ENCODE data around the gene RAB25. TPM values are rescaled to one million over a fixed set of nuclear protein-coding genes. Genes with fewer than 3 reads are reported as not detected.
"Not testable (repeated sequence)": the region's sequence is repeated elsewhere in the genome, so short reads cannot be mapped to it uniquely, and the experiment has no call there.

RAB25 gene
- total RNA-seq, 5 donors from 2014 or later (not counting 1 experiment from before 2014, with no cell fraction given): 0.26 to 2.3 (median 1.9) TPM

- Mint-ChIP-seq H3K4me1 (peaks cover 23 to 41% (median 33%) of the 10 kb centered on the region in 3 donors), H3K27me3 (peaks cover 17 to 18% of the 10 kb centered on the region in 2 donors), H3K27ac (peak within 1 kb of the TSS; percentile 75 to 79), H3K36me3 (peaks cover 10% of the 10 kb centered on the region), H3K4me3 (peak within 1 kb of the TSS; percentile 85 to 93 (median 92)), H3K9me3 (no peaks in the 10 kb centered on the region)
- Histone ChIP-seq H3K9me3 (no peaks in the 10 kb centered on the region), H3K27me3 (replicated peaks in 1 of 2; ENCODE audit: control insufficient read depth in 2 of 2, extremely low read depth in 1 of 2, insufficient read depth in 2 of 2, low read length in 1 of 2) (peaks cover 6 to 37% of the 10 kb centered on the region in 2 experiments), H3K4me1 (ENCODE audit: control insufficient read depth in 1 of 2, extremely low read depth in 1 of 2, insufficient read depth in 2 of 2, low read length in 2 of 2) (peaks cover 0 to 34% of the 10 kb centered on the region in 2 experiments), H3K36me3 (ENCODE audit: control insufficient read depth in 2 of 2, extremely low read depth in 1 of 2, insufficient read depth in 1 of 2, low read length in 1 of 2) (no peaks in the 10 kb centered on the region), H3K4me3 (ENCODE audit: control insufficient read depth in 1 of 2, extremely low read depth in 1 of 2, low read length in 1 of 2) (peak within 1 kb of the TSS; percentile 78 to 86), H3K27ac (ENCODE audit: low read length) (peak within 1 kb of the TSS; percentile 68)
- ATAC-seq (replicated peaks in 1 of 4) (peak; percentile 77 to 84 (median 82)), DNase-seq (peak in 34 of 35 experiments; percentile 20 to 85 (median 53))
- ChIA-PET CTCF (interaction anchor here (1.0 to 2.7 kb wide), 4 partner anchors 7 to 18 kb away, joined by 3 to 15 read pairs (median 6); no protein-coding TSS in a partner anchor), POLR2A (interaction anchor here (0.5 to 2.5 kb wide), 8 partner anchors 8 to 31 kb away, joined by 3 to 26 read pairs (median 4); no protein-coding TSS in a partner anchor)
- WGBS (ENCODE audit: insufficient coverage): 2% methylated on average over 34 of the region's 37 CpGs
Measured at GRCh38 chr1:156114101-156114918, 53.4 kb downstream of the RAB25 start, which contains the start of gene LMNA. Gene LMNA (plus strand): TSS chr1:156114711. CDS start chr1:156114919, 208 bp downstream.

GRCh38 chr1:156114919-156115513 is 54.1 kb downstream of the RAB25 start:
- H3K4me3 ChIP-seq (ENCODE audit: control insufficient read depth in 1 of 2, extremely low read depth in 1 of 2, low read length in 1 of 2): peak overlapping the region; percentile 78 to 86

GRCh38 chr1:156115514-156116374 is 54.8 kb downstream of the RAB25 start:
- Mint-ChIP-seq H3K36me3 (peaks cover 17% of the 10 kb centered on the region), H3K9me3 (no peaks in the 10 kb centered on the region), H3K27me3 (peaks cover 17 to 18% of the 10 kb centered on the region in 2 donors), H3K4me1 (peaks cover 23 to 52% (median 41%) of the 10 kb centered on the region in 3 donors), H3K27ac (peak overlapping the region; percentile 74 to 79), H3K4me3 (peak overlapping the region; percentile 85 to 93 (median 92))
- Histone ChIP-seq H3K4me1 (ENCODE audit: control insufficient read depth in 1 of 2, extremely low read depth in 1 of 2, insufficient read depth in 2 of 2, low read length in 2 of 2) (peaks cover 0 to 47% of the 10 kb centered on the region in 2 experiments), H3K4me3 (ENCODE audit: control insufficient read depth in 1 of 2, extremely low read depth in 1 of 2, low read length in 1 of 2) (peak overlapping the region; percentile 78 to 86), H3K27me3 (replicated peaks in 1 of 2; ENCODE audit: control insufficient read depth in 2 of 2, extremely low read depth in 1 of 2, insufficient read depth in 2 of 2, low read length in 1 of 2) (peaks cover 6 to 37% of the 10 kb centered on the region in 2 experiments), H3K27ac (ENCODE audit: low read length) (peak overlapping the region; percentile 68), H3K36me3 (ENCODE audit: control insufficient read depth in 2 of 2, extremely low read depth in 1 of 2, insufficient read depth in 1 of 2, low read length in 1 of 2) (no peaks in the 10 kb centered on the region), H3K9me3 (no peaks in the 10 kb centered on the region)
- POLR2A ChIA-PET: interaction anchor here (0.5 to 2.5 kb wide), 10 partner anchors 7 to 158 kb away, joined by 3 to 26 read pairs (median 4); no protein-coding TSS in a partner anchor
- 32% methylated on average over 11 of the region's 19 CpGs for WGBS (ENCODE audit: insufficient coverage)
- ATAC-seq (replicated peaks in 1 of 4) (no peak), DNase-seq (no peak)
- CTCF ChIA-PET: interaction anchor here (0.5 to 2.7 kb wide), 3 partner anchors 9 to 611 kb away, joined by 3 to 15 read pairs (median 3); no protein-coding TSS in a partner anchor

More at GRCh38 chr1:156114919-156115513, 54.1 kb downstream of the RAB25 start:
- 2% methylated on average over 47 of the region's 49 CpGs for WGBS (ENCODE audit: insufficient coverage)
- Mint-ChIP-seq H3K27me3 (peaks cover 17 to 18% of the 10 kb centered on the region in 2 donors), H3K9me3 (no peaks in the 10 kb centered on the region), H3K36me3 (peaks cover 13% of the 10 kb centered on the region), H3K27ac (peak overlapping the region; percentile 74 to 79), H3K4me3 (peak overlapping the region; percentile 85 to 93 (median 92)), H3K4me1 (peaks cover 23 to 45% (median 35%) of the 10 kb centered on the region in 3 donors)
- H3K27me3 ChIP-seq (replicated peaks in 1 of 2; ENCODE audit: control insufficient read depth in 2 of 2, extremely low read depth in 1 of 2, insufficient read depth in 2 of 2, low read length in 1 of 2): peaks cover 6 to 37% of the 10 kb centered on the region in 2 experiments
- H3K4me1 ChIP-seq (ENCODE audit: control insufficient read depth in 1 of 2, extremely low read depth in 1 of 2, insufficient read depth in 2 of 2, low read length in 2 of 2): peaks cover 0 to 41% of the 10 kb centered on the region in 2 experiments
- ATAC-seq (replicated peaks in 1 of 4) (peak; percentile 11 to 30 (median 26)), DNase-seq (peak in 1 of 35 experiments; percentile 55)
- ChIA-PET CTCF (interaction anchor here (0.5 to 2.7 kb wide), 5 partner anchors 8 to 612 kb away, joined by 3 to 15 read pairs (median 3); no protein-coding TSS in a partner anchor), POLR2A (interaction anchor here (0.5 to 2.5 kb wide), 8 partner anchors 8 to 27 kb away, joined by 3 to 26 read pairs (median 4); no protein-coding TSS in a partner anchor)
- no peaks in the 10 kb centered on the region for H3K9me3 ChIP-seq
- no peaks in the 10 kb centered on the region for H3K36me3 ChIP-seq (ENCODE audit: control insufficient read depth in 2 of 2, extremely low read depth in 1 of 2, insufficient read depth in 1 of 2, low read length in 1 of 2)
- peak overlapping the region; percentile 68 for H3K27ac ChIP-seq (ENCODE audit: low read length)

- Histone ChIP-seq H3K27me3 (replicated peaks in 1 of 2; ENCODE audit: control insufficient read depth in 2 of 2, extremely low read depth in 1 of 2, insufficient read depth in 2 of 2, low read length in 1 of 2) (peaks cover 6 to 37% of the 10 kb centered on the region in 2 experiments), H3K4me1 (ENCODE audit: control insufficient read depth in 1 of 2, extremely low read depth in 1 of 2, insufficient read depth in 2 of 2, low read length in 2 of 2) (peaks cover 0 to 47% of the 10 kb centered on the region in 2 experiments)
- peak overlapping the region in 1 of 2 donors; percentile 33 for H3K27ac Mint-ChIP-seq
- peaks cover 17 to 18% of the 10 kb centered on the region in 2 donors for H3K27me3 Mint-ChIP-seq
- ChIA-PET POLR2A (interaction anchor here (0.5 to 1.9 kb wide), 4 partner anchors 9 to 1679 kb away, joined by 3 to 10 read pairs (median 4); no protein-coding TSS in a partner anchor), CTCF (interaction anchor here in 1 of 2 donors (1.1 to 2.7 kb wide), 2 partner anchors 11 to 18 kb away, joined by 5 to 15 read pairs; no protein-coding TSS in a partner anchor)
- H3K36me3 ChIP-seq (ENCODE audit: control insufficient read depth in 2 of 2, extremely low read depth in 1 of 2, insufficient read depth in 1 of 2, low read length in 1 of 2); H3K4me3 ChIP-seq (ENCODE audit: control insufficient read depth in 1 of 2, extremely low read depth in 1 of 2, low read length in 1 of 2); H3K9me3 ChIP-seq; H3K27ac ChIP-seq (ENCODE audit: low read length); H3K9me3 Mint-ChIP-seq; DNase-seq; ATAC-seq (replicated peaks in 1 of 4): not testable (repeated sequence)
- H3K36me3 Mint-ChIP-seq: peaks cover 17% of the 10 kb centered on the region
- H3K4me3 Mint-ChIP-seq: peak overlapping the region; percentile 85 to 93 (median 92)
- peaks cover 23 to 54% (median 41%) of the 10 kb centered on the region in 3 donors for H3K4me1 Mint-ChIP-seq
- WGBS (ENCODE audit: insufficient coverage): no CpG with 5 or more reads among the region's 5 CpGs
Measured at GRCh38 chr1:156116731-156117130, 55.8 kb downstream of the RAB25 start.

- H3K27ac Mint-ChIP-seq: no peak overlapping the region
- peaks cover 6 to 37% of the 10 kb centered on the region in 2 experiments for H3K27me3 ChIP-seq (replicated peaks in 1 of 2; ENCODE audit: control insufficient read depth in 2 of 2, extremely low read depth in 1 of 2, insufficient read depth in 2 of 2, low read length in 1 of 2)
- no peaks in the 10 kb centered on the region for H3K36me3 ChIP-seq (ENCODE audit: control insufficient read depth in 2 of 2, extremely low read depth in 1 of 2, insufficient read depth in 1 of 2, low read length in 1 of 2)
- POLR2A ChIA-PET: interaction anchor here in 1 of 2 donors (0.5 to 1.9 kb wide), 5 partner anchors 8 to 650 kb away, joined by 3 to 10 read pairs (median 6); partner anchors contain the start of gene PRCC
- peaks cover 18 to 20% of the 10 kb centered on the region in 2 donors for H3K27me3 Mint-ChIP-seq
- H3K9me3 Mint-ChIP-seq: no peaks in the 10 kb centered on the region
- no peak for ATAC-seq (replicated peaks in 1 of 4)
- H3K36me3 Mint-ChIP-seq: peaks cover 17% of the 10 kb centered on the region
- WGBS (ENCODE audit: insufficient coverage): 83% methylated on average over 7 of the region's 13 CpGs
- peak overlapping the region; percentile 29 to 62 (median 43) for H3K4me3 Mint-ChIP-seq
- no peaks in the 10 kb centered on the region for H3K9me3 ChIP-seq
- no peak overlapping the region for H3K27ac ChIP-seq (ENCODE audit: low read length)
- H3K4me1 ChIP-seq (ENCODE audit: control insufficient read depth in 1 of 2, extremely low read depth in 1 of 2, insufficient read depth in 2 of 2, low read length in 2 of 2): peaks cover 0 to 47% of the 10 kb centered on the region in 2 experiments
- H3K4me1 Mint-ChIP-seq: peaks cover 28 to 58% (median 44%) of the 10 kb centered on the region in 3 donors
- DNase-seq: no peak
- peak overlapping the region in 1 of 2 donors; percentile 7 for H3K4me3 ChIP-seq (ENCODE audit: control insufficient read depth in 1 of 2, extremely low read depth in 1 of 2, low read length in 1 of 2)
- CTCF ChIA-PET: interaction anchor here in 1 of 2 donors (0.6 to 1.1 kb wide), 2 partner anchors 15 to 19 kb away, joined by 3 to 5 read pairs; no protein-coding TSS in a partner anchor
Measured at GRCh38 chr1:156117414-156118176, 56.6 kb downstream of the RAB25 start.

All from T-cell (primary cell).